ENCODE results near the gene ADD1. TPM values are rescaled to one million over a fixed set of nuclear protein-coding genes. Genes with fewer than 3 reads are reported as not detected.

The ADD1 gene
- total and polyA plus RNA-seq, 2 donors (not counting 1 experiment from before 2014, with no cell fraction given): 302 to 383 TPM

DNA sequence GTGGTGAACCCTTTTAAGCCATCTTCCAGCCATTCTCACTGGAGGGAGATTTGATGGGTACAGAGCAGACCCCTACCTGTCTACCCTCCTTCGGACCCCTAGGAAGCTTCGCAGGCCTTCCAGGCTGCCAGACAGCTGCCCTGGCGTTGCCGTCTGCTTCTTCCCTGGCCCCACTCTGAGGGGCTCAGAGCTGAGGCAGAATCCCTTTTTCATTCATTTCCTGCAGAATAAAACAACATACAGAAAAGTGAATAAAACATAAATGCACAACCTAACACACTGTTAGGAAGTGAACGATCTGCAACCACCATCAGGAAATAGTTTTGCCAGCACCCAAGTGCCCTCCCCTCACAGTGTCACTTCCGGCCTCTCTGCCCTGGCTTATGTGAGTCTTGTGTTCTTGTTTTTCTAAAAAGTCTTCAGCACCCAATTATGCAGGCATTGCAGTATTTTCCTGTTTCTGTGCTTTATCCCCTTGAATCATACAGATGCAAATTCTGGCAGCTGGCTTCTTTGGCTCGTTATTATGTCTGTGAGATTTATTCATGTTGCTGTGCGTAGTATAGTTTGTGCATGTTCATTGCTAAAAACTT is 5.6 kb upstream of the ADD1 start:
- no peaks in the 10 kb centered on the region for H3K27me3 ChIP-seq (replicated peaks in 1 of 4; ENCODE audit: control extremely low read depth in 1 of 4, control insufficient read depth in 3 of 4, insufficient read depth in 4 of 4, low read length in 3 of 4)
- H3K27me3 Mint-ChIP-seq: no peaks in the 10 kb centered on the region
- H3K4me1 ChIP-seq (ENCODE audit: control insufficient read depth in 2 of 2, insufficient read depth in 2 of 2, low read length in 2 of 2): peaks cover 70 to 76% of the 10 kb centered on the region in 2 donors
- ChIA-PET POLR2A (interaction anchor here (0.9 to 1.1 kb wide), 3 partner anchors 10 to 32 kb away, joined by 3 to 4 read pairs (median 3); no protein-coding TSS in a partner anchor), CTCF (interaction anchor here (1.0 to 1.3 kb wide), 3 partner anchors 9 to 98 kb away, joined by 3 read pairs; no protein-coding TSS in a partner anchor)
- peaks cover 0 to 27% of the 10 kb centered on the region in 2 experiments for H3K36me3 ChIP-seq (replicated peaks in 1 of 2; ENCODE audit: control extremely low read depth in 1 of 2, control insufficient read depth in 1 of 2, extremely low read depth in 1 of 2, insufficient read depth in 2 of 2, low read length in 1 of 2)
- intact Hi-C loops (cut with micrococcal nuclease): loop anchor here (1.0 to 5.0 kb wide), 2 partner anchors 8 to 94 kb away; no protein-coding TSS in a partner anchor
- TF ChIP-seq CTCF (IDR thresholded peaks at IDR 0.05): no peak
- no peak for TF ChIP-seq EZH2 (IDR thresholded peaks at IDR 0.05; ENCODE audit: borderline replicate concordance, insufficient read depth, low read depth, low read length, poor library complexity, severe bottlenecking)
- peak overlapping the region; percentile 63 for H3K27ac Mint-ChIP-seq
- peaks cover 52% of the 10 kb centered on the region for H3K79me2 ChIP-seq (ENCODE audit: control insufficient read depth, insufficient read depth, low read length)
- H3K9ac ChIP-seq (ENCODE audit: low read length): peak overlapping the region; percentile 36
- H2AFZ ChIP-seq (ENCODE audit: insufficient read depth, low read depth, low read length, poor library complexity, severe bottlenecking): no peak overlapping the region
- peaks cover 24% of the 10 kb centered on the region for H4K20me1 ChIP-seq (ENCODE audit: control insufficient read depth, insufficient read depth, low read length, poor library complexity, severe bottlenecking)
- DNase-seq (peak; percentile 81), ATAC-seq (ENCODE audit: low read depth) (peak; percentile 58)
- H3K4me3 Mint-ChIP-seq: peak overlapping the region; percentile 71
- H3K9me3 Mint-ChIP-seq (ENCODE audit: insufficient read depth): no peaks in the 10 kb centered on the region
- H3K4me1 Mint-ChIP-seq: peaks cover 72% of the 10 kb centered on the region
- peak overlapping the region; percentile 70 for H3K4me2 ChIP-seq (replicated peaks; ENCODE audit: low read depth, low read length, poor library complexity, severe bottlenecking)
- H3K27ac ChIP-seq (ENCODE audit: low read length in 2 of 2): peak overlapping the region; percentile 78
- no peaks in the 10 kb centered on the region for H3K9me3 ChIP-seq (ENCODE audit: control extremely low read depth in 1 of 3, control insufficient read depth in 2 of 3, insufficient read depth in 1 of 3, low read length in 2 of 3)
- WGBS (ENCODE audit: insufficient coverage): 28% methylated on average over 7 of the region's 8 CpGs
- H3K4me3 ChIP-seq (ENCODE audit: control extremely low read depth in 1 of 5, extremely low read depth in 1 of 5, insufficient read depth in 1 of 5, low read depth in 2 of 5, low read length in 4 of 5): peak overlapping the region in 4 of 5 experiments; percentile 18 to 51 (median 34)

GRCh38 chr4:2839060-2839459 is 4.6 kb upstream of the ADD1 start:
- H2AFZ ChIP-seq (ENCODE audit: insufficient read depth, low read depth, low read length, poor library complexity, severe bottlenecking): no peak overlapping the region
- ATAC-seq (ENCODE audit: low read depth) (no peak), DNase-seq (no peak)
- H3K9ac ChIP-seq (ENCODE audit: low read length): no peak overlapping the region
- H3K4me1 ChIP-seq (ENCODE audit: control insufficient read depth in 2 of 2, insufficient read depth in 2 of 2, low read length in 2 of 2): peaks cover 61 to 68% of the 10 kb centered on the region in 2 donors
- H3K4me2 ChIP-seq (replicated peaks; ENCODE audit: low read depth, low read length, poor library complexity, severe bottlenecking): peak overlapping the region; percentile 70
- peaks cover 58% of the 10 kb centered on the region for H3K79me2 ChIP-seq (ENCODE audit: control insufficient read depth, insufficient read depth, low read length)
- intact Hi-C loops (cut with micrococcal nuclease): loop anchor here (5.0 kb wide), 1 partner anchor 93 kb away; no protein-coding TSS in a partner anchor
- no peaks in the 10 kb centered on the region for H3K27me3 ChIP-seq (replicated peaks in 1 of 4; ENCODE audit: control extremely low read depth in 1 of 4, control insufficient read depth in 3 of 4, insufficient read depth in 4 of 4, low read length in 3 of 4)
- WGBS (ENCODE audit: insufficient coverage): no CpG with 5 or more reads among the region's 3 CpGs
- H3K36me3 ChIP-seq (replicated peaks in 1 of 2; ENCODE audit: control extremely low read depth in 1 of 2, control insufficient read depth in 1 of 2, extremely low read depth in 1 of 2, insufficient read depth in 2 of 2, low read length in 1 of 2): peaks cover 0 to 17% of the 10 kb centered on the region in 2 experiments
- TF ChIP-seq EZH2 (IDR thresholded peaks at IDR 0.05; ENCODE audit: borderline replicate concordance, insufficient read depth, low read depth, low read length, poor library complexity, severe bottlenecking): no peak
- TF ChIP-seq CTCF (IDR thresholded peaks at IDR 0.05): no peak
- ChIA-PET CTCF (interaction anchor here (0.7 to 1.6 kb wide), 3 partner anchors 21 to 1040 kb away, joined by 3 to 4 read pairs (median 3); no protein-coding TSS in a partner anchor), POLR2A (interaction anchor here (0.7 to 0.9 kb wide), 4 partner anchors 24 to 63 kb away, joined by 3 to 4 read pairs (median 3); no protein-coding TSS in a partner anchor)
- no peaks in the 10 kb centered on the region for H3K9me3 Mint-ChIP-seq (ENCODE audit: insufficient read depth)
- H3K27me3 Mint-ChIP-seq: no peaks in the 10 kb centered on the region
- H3K27ac Mint-ChIP-seq: peak overlapping the region; percentile 69
- no peaks in the 10 kb centered on the region for H3K9me3 ChIP-seq (ENCODE audit: control extremely low read depth in 1 of 3, control insufficient read depth in 2 of 3, insufficient read depth in 1 of 3, low read length in 2 of 3)
- peaks cover 13% of the 10 kb centered on the region for H4K20me1 ChIP-seq (ENCODE audit: control insufficient read depth, insufficient read depth, low read length, poor library complexity, severe bottlenecking)
- H3K27ac ChIP-seq (ENCODE audit: low read length in 2 of 2): peak overlapping the region; percentile 50 to 61
- H3K4me3 Mint-ChIP-seq: peak overlapping the region; percentile 71
- H3K4me3 ChIP-seq (ENCODE audit: control extremely low read depth in 1 of 5, extremely low read depth in 1 of 5, insufficient read depth in 1 of 5, low read depth in 2 of 5, low read length in 4 of 5): no peak overlapping the region
- H3K4me1 Mint-ChIP-seq: peaks cover 65% of the 10 kb centered on the region
